Activated naive CD4-positive, alpha-beta T cell treated with anti-CD3 and anti-CD28 coated beads, Interleukin-2, amount 10 ng/mL, durations not matched to agents 5 hours and 36 hours (primary cell): ENCODE data around the gene ZNF214. TPM values are rescaled to one million over a fixed set of nuclear protein-coding genes. Genes with fewer than 3 reads are reported as not detected.

Experiments
- total RNA-seq, 2 experiments: library from RNA; stranded (reverse); gene quantifications; one replicate each; pipeline ENCODE4 v1.2.3, GENCODE V29; 2021

Gene ZNF214
- total RNA-seq, result not detected

GRCh38 chr11:7020183-7020917, at the start of gene ZNF214, which contains the start of gene NLRP14:
Gene ZNF214 (minus strand): TSS chr11:7020346. CDS start chr11:7002835, 17,511 bp downstream.
Gene NLRP14 (plus strand): TSS chr11:7020479. CDS start chr11:7038587, 18,108 bp downstream.

Other genes starting within 250 kb of the ZNF214 start
- not detected for gene OR2AG2, start 248.4 kb downstream of the ZNF214 start, total RNA-seq
- not detected for gene OR2AG1, start 237.3 kb downstream of the ZNF214 start, total RNA-seq
- gene OR6A2, start 220.7 kb downstream of the ZNF214 start, total RNA-seq, result not detected
- gene OR10A5, start 174.7 kb downstream of the ZNF214 start, total RNA-seq, result not detected
- gene OR10A2, start 157.3 kb downstream of the ZNF214 start, total RNA-seq, result not detected
- not detected for gene OR10A4, start 143.7 kb downstream of the ZNF214 start, total RNA-seq
- not detected for gene OR2D2, start 127.8 kb downstream of the ZNF214 start, total RNA-seq
- not detected for gene OR2D3, start 99.3 kb downstream of the ZNF214 start, total RNA-seq
- gene ZNF215, start 93.9 kb downstream of the ZNF214 start, total RNA-seq, result under 1 TPM; 0.63 to 0.91 TPM
- under 1 TPM in 1 of 2 experiments, not detected in 1; 0.05 TPM for gene NLRP14, start 133 bp upstream of the ZNF214 start, total RNA-seq
- not detected for gene RBMXL2, start 68.7 kb upstream of the ZNF214 start, total RNA-seq
- not detected for gene SYT9, start 231.6 kb upstream of the ZNF214 start, total RNA-seq